Trophoblast cell (in vitro differentiated cells and primary cell): ENCODE results near the gene PHC3.
A peak's percentile ranks its signal among the peaks of the same experiment; 100 is the strongest.

Source experiments
- DNase-seq, 2 donors: peaks; one replicate each; pipeline ENCODE4 v3.0.0-alpha.2; 2016
- H2AFZ ChIP-seq: 2 replicates; pipeline ENCODE4 v1.6.1; 2013; ENCODE audit warnings: low read length, moderate library complexity, mild to moderate bottlenecking; ENCODE audit not compliant: insufficient read depth, poor library complexity
- H2AK5ac ChIP-seq: 2 replicates; pipeline ENCODE4 v1.6.1; 2013; ENCODE audit warnings: mild to moderate bottlenecking, low read length
- H2BK120ac ChIP-seq: 2 replicates; pipeline ENCODE4 v1.6.1; 2013; ENCODE audit warnings: low read length, mild to moderate bottlenecking, moderate library complexity; ENCODE audit not compliant: insufficient read depth, poor library complexity
- H2BK12ac ChIP-seq: 2 replicates; pipeline ENCODE4 v1.6.1; 2013; ENCODE audit warnings: mild to moderate bottlenecking, low read length, moderate library complexity
- H2BK5ac ChIP-seq: 2 replicates; pipeline ENCODE4 v1.6.1; 2013; ENCODE audit warnings: low read length, low read depth, moderate library complexity, mild to moderate bottlenecking; ENCODE audit not compliant: poor library complexity
- H3K14ac ChIP-seq: 2 replicates; pipeline ENCODE4 v1.6.1; 2013; ENCODE audit warnings: mild to moderate bottlenecking, low read length
- H3K18ac ChIP-seq: 2 replicates; pipeline ENCODE4 v1.6.1; 2013; ENCODE audit warnings: mild to moderate bottlenecking, low read length
- H3K23ac ChIP-seq: 2 replicates; pipeline ENCODE4 v1.6.1; 2013; ENCODE audit warnings: low read length
- H3K27ac ChIP-seq: 2 replicates; pipeline ENCODE4 v1.5.1; 2013; ENCODE audit warnings: low read depth, mild to moderate bottlenecking, inconsistent platforms, low read length, moderate library complexity
- H3K27me3 ChIP-seq: 2 replicates; pipeline ENCODE4 v1.6.1; 2013; ENCODE audit warnings: inconsistent platforms, mild to moderate bottlenecking, low read length, moderate library complexity; ENCODE audit not compliant: insufficient read depth
- H3K36me3 ChIP-seq, 2 experiments: 1 replicate in 1 of 2; 2 replicates in 1 of 2; pipeline ENCODE4 v1.6.1; 2013; ENCODE audit warnings: low read length in 2 of 2, mild to moderate bottlenecking in 2 of 2, moderate library complexity in 1 of 2; ENCODE audit not compliant: insufficient read depth in 2 of 2, control insufficient read depth in 1 of 2
- H3K4ac ChIP-seq: 2 replicates; pipeline ENCODE4 v1.6.1; 2013; ENCODE audit warnings: low read depth, mild to moderate bottlenecking, low read length, moderate library complexity
- H3K4me1 ChIP-seq, 2 experiments: 1 replicate in 1 of 2; 2 replicates in 1 of 2; pipeline ENCODE4 v1.6.1; 2013; ENCODE audit warnings: low read length in 2 of 2, mild to moderate bottlenecking in 2 of 2, moderate library complexity in 1 of 2; ENCODE audit not compliant: insufficient read depth in 2 of 2, control insufficient read depth in 1 of 2
- H3K4me2 ChIP-seq: 2 replicates; pipeline ENCODE4 v1.6.1; 2013; ENCODE audit warnings: inconsistent platforms, mild to moderate bottlenecking, low read length, moderate library complexity
- H3K4me3 ChIP-seq: 2 replicates; pipeline ENCODE4 v1.5.1; 2013; ENCODE audit warnings: mild to moderate bottlenecking, low read depth, low read length, inconsistent platforms
- H3K79me1 ChIP-seq: one replicate; pipeline ENCODE4 v1.6.1; 2013; ENCODE audit warnings: low read length
- H3K79me2 ChIP-seq: 2 replicates; pipeline ENCODE4 v1.6.1; 2013; ENCODE audit warnings: low read length, mild to moderate bottlenecking; ENCODE audit not compliant: control insufficient read depth, insufficient read depth, poor library complexity
- H3K9ac ChIP-seq: 2 replicates; pipeline ENCODE4 v1.6.1; 2013; ENCODE audit warnings: mild to moderate bottlenecking, low read length
- H3K9me3 ChIP-seq: 2 replicates; pipeline ENCODE4 v1.6.1; 2013; ENCODE audit warnings: low read depth, mild to moderate bottlenecking, control low read depth, inconsistent platforms, low read length; ENCODE audit not compliant: insufficient read depth
- H4K12ac ChIP-seq: 2 replicates; pipeline ENCODE4 v1.6.1; 2013; ENCODE audit warnings: low read depth, mild to moderate bottlenecking, low read length, moderate library complexity
- H4K8ac ChIP-seq: 2 replicates; pipeline ENCODE4 v1.6.1; 2013; ENCODE audit warnings: low read depth, mild to moderate bottlenecking, low read length, moderate library complexity
- H4K91ac ChIP-seq: one replicate; pipeline ENCODE4 v1.6.1; 2013; ENCODE audit warnings: low read depth, mild to moderate bottlenecking, low read length, moderate library complexity
- WGBS: extraction: QIAGEN DNeasy Blood & Tissue Kit; methylation state at CpG from one replicate; pipeline ENCODE4 v1.1.7; 2013; ENCODE audit warnings: missing lambda C conversion rate; ENCODE audit not compliant: insufficient read length, insufficient coverage; ENCODE audit errors: extremely low coverage; 5-methylcytosine and 5-hydroxymethylcytosine counted together

The PHC3 gene

DNA sequence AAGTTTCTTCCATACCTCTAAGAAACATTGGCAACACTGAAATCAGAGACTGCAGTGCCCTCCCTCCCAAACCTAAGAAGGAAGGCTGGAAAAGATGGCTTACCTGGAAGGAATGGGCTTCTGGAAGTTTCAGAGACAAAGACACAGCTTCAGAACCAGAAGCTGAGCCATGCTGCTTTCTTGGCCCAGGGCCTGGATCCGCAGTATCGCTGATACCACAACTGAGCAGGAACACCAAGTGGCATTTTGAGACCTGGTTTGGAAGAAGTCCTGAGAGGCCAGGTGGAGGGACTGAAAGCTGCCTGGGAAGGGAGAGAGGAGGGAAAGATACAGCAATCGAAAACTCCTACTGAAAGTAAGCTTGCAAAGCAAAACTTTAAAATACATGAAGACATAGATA is 124.0 kb downstream of the PHC3 start:
- no peak overlapping the region for H4K91ac ChIP-seq
- no peak overlapping the region for H2BK5ac ChIP-seq
- H3K36me3 ChIP-seq = no peaks in the 10 kb centered on the region
- no peak overlapping the region for H3K4me2 ChIP-seq
- no peak overlapping the region for H4K8ac ChIP-seq
- no peak overlapping the region for H3K27ac ChIP-seq
- no peak for DNase-seq
- H2AK5ac ChIP-seq = no peak overlapping the region
- H3K14ac ChIP-seq = no peak overlapping the region
- no peaks in the 10 kb centered on the region for H3K79me2 ChIP-seq
- no peaks in the 10 kb centered on the region for H3K9me3 ChIP-seq
- H2BK120ac ChIP-seq = no peak overlapping the region
- H3K23ac ChIP-seq = no peak overlapping the region
- H3K27me3 ChIP-seq = no peaks in the 10 kb centered on the region
- H3K4me1 ChIP-seq = no peaks in the 10 kb centered on the region
- no peak overlapping the region for H4K12ac ChIP-seq
- H2BK12ac ChIP-seq = no peak overlapping the region
- H3K18ac ChIP-seq = no peak overlapping the region
- WGBS = no CpG with 5 or more reads among the region's 3 CpGs
- no peak overlapping the region for H3K9ac ChIP-seq
- H3K4me3 ChIP-seq = no peak overlapping the region
- H2AFZ ChIP-seq = peak overlapping the region; percentile 90
- H3K4ac ChIP-seq = no peak overlapping the region
- H3K79me1 ChIP-seq = no peaks in the 10 kb centered on the region

DNA sequence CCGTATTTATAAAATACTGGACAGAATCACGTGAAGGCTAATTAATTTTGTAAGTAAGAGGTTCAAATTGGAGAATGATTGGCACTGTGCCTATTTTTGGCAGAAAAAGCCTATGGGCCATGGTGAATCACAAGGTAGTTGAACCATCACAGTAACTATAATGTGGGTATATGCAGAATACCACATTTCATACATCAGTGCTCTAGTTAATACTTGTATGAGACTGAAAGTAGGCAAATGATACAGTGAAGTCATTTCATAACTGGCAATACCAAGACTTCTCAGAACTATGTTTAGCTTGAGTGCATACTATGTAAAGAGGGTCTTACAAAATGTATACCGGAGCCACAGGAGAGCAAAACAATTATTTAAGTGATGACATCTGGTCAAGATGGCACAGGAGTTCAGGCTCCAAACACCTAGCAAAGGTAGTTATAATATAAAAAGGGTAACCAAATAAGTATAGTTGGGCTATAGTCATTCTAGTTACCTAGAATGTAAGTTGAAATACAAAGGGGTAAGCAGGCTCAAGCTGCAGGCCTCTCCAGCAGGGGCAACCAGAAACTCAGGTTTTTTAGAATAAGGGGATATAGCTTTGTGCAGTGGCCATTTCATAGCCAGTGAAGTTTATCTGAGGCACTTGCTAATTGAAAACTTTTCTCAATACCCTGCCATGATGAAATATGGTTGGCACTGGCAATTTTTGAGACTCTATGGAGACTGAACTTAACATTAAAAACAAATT is 124.7 kb downstream of the PHC3 start:
- no peak for DNase-seq
- WGBS = no CpG with 5 or more reads among the region's 3 CpGs
- H3K18ac ChIP-seq = no peak overlapping the region
- H3K4me1 ChIP-seq = no peaks in the 10 kb centered on the region
- no peak overlapping the region for H2AK5ac ChIP-seq
- no peaks in the 10 kb centered on the region for H3K9me3 ChIP-seq
- H3K14ac ChIP-seq = no peak overlapping the region
- H2BK12ac ChIP-seq = no peak overlapping the region
- no peak overlapping the region for H2AFZ ChIP-seq
- H3K4me3 ChIP-seq = no peak overlapping the region
- no peak overlapping the region for H4K8ac ChIP-seq
- no peak overlapping the region for H3K9ac ChIP-seq
- H4K91ac ChIP-seq = no peak overlapping the region
- no peaks in the 10 kb centered on the region for H3K36me3 ChIP-seq
- H3K79me2 ChIP-seq = no peaks in the 10 kb centered on the region
- H3K4ac ChIP-seq = no peak overlapping the region
- no peaks in the 10 kb centered on the region for H3K79me1 ChIP-seq
- H2BK5ac ChIP-seq = no peak overlapping the region
- no peaks in the 10 kb centered on the region for H3K27me3 ChIP-seq
- no peak overlapping the region for H2BK120ac ChIP-seq
- no peak overlapping the region for H4K12ac ChIP-seq
- no peak overlapping the region for H3K4me2 ChIP-seq
- H3K27ac ChIP-seq = no peak overlapping the region
- no peak overlapping the region for H3K23ac ChIP-seq

DNA sequence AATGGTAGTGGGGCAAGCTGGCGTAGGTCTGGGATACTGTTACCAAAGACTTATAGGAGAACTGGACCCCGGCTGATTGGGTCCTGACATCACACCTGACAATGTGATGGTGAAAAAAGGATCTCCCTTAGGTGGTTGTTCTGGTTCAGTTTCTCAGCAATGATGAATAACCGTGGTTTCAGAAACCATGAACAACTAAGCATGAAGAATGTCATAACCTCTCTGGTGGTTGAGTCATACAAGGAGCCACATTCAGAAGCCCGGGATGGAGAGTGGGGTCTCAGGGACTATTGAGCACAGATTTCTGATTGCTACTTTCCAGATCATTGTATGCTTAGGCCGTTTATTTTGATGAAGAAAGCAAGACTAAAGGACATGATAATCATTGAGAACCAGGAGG is 126.3 kb downstream of the PHC3 start:
- Histone ChIP-seq H3K18ac (no peak overlapping the region), H4K12ac (no peak overlapping the region), H3K79me1 (no peaks in the 10 kb centered on the region), H3K4me2 (no peak overlapping the region), H3K9me3 (no peaks in the 10 kb centered on the region), H3K4me3 (no peak overlapping the region), H3K9ac (no peak overlapping the region), H2AFZ (no peak overlapping the region), H3K79me2 (no peaks in the 10 kb centered on the region), H3K27me3 (no peaks in the 10 kb centered on the region), H2BK5ac (no peak overlapping the region), H3K27ac (no peak overlapping the region), H3K4me1 (no peaks in the 10 kb centered on the region), H2AK5ac (no peak overlapping the region), H3K23ac (no peak overlapping the region), H4K8ac (no peak overlapping the region), H2BK12ac (no peak overlapping the region), H2BK120ac (no peak overlapping the region), H3K36me3 (no peaks in the 10 kb centered on the region), H3K14ac (no peak overlapping the region), H3K4ac (no peak overlapping the region), H4K91ac (no peak overlapping the region)
- peak in 1 of 2 donors; percentile 34 for DNase-seq
- no CpG with 5 or more reads among the region's 5 CpGs for WGBS

DNA sequence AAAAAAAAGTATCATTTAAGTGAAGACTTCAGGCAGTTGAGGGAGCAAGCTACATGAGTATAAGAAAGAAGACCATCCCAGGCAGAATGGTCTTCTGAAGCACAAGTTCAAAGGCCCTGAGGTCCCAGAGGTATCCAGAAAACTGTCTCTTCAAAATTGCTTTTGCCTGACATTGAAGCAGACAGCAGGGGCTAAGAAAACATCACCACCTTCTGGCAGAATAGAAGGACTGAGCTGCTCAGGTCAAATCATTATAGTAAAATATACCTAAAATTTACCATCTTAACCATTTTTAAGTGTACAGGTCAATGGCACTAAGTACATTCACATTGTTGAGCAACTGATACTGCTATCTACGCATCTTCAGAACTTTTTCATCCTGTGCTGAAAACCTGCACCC is 127.3 kb downstream of the PHC3 start:
- Histone ChIP-seq H3K4me2 (no peak overlapping the region), H2BK5ac (no peak overlapping the region), H2BK12ac (no peak overlapping the region), H3K79me1 (no peaks in the 10 kb centered on the region), H4K91ac (no peak overlapping the region), H3K4me3 (no peak overlapping the region), H2BK120ac (no peak overlapping the region), H3K9me3 (peaks cover 3% of the 10 kb centered on the region), H3K79me2 (no peaks in the 10 kb centered on the region), H3K9ac (no peak overlapping the region), H3K27me3 (no peaks in the 10 kb centered on the region), H3K4me1 (no peaks in the 10 kb centered on the region), H4K12ac (no peak overlapping the region), H3K27ac (no peak overlapping the region), H3K23ac (no peak overlapping the region), H4K8ac (no peak overlapping the region), H3K14ac (no peak overlapping the region), H2AK5ac (no peak overlapping the region), H3K36me3 (no peaks in the 10 kb centered on the region), H2AFZ (no peak overlapping the region), H3K18ac (no peak overlapping the region), H3K4ac (no peak overlapping the region)
- DNase-seq = peak in 1 of 2 donors; percentile 18
- WGBS = no CpG with 5 or more reads among the region's 1 CpG
